HK-2 (cell line): ENCODE data around the gene SLC2A13.

Source experiments
- DNase-seq: peaks from one replicate; pipeline ENCODE4 v3.0.0-alpha.2; 2018; ENCODE audit not compliant: unreplicated experiment

The SLC2A13 gene

GRCh38 chr12:39993268-39993667, 112.6 kb downstream of the SLC2A13 start:
- no peak for DNase-seq

- peak; percentile 26 for DNase-seq
These were observed 115.5 kb downstream of the SLC2A13 start for GRCh38 chr12:39990122-39991101.

- DNase-seq, result no peak
These were observed 116.4 kb downstream of the SLC2A13 start for GRCh38 chr12:39989501-39989900.

DNA sequence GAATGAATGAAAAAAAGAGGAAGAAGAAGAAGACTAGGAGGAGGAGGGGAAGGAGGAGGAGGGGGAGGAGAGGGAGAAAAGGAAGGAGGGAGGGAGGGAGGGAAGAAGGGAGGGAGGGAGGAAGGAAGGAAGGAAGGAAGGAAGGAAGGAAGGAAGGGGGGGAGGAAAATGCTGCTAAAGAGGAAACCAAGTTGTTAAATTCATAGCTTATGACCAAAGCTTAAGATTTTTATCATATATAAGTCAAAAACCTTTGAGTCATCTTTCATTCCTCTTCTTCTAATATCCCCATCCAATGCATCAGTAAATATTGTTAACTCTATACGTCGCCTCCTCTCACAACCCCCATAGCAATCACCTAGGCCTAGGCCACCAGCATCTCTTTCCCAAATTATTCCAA, 117.3 kb downstream of the SLC2A13 start:
- no peak for DNase-seq

DNA sequence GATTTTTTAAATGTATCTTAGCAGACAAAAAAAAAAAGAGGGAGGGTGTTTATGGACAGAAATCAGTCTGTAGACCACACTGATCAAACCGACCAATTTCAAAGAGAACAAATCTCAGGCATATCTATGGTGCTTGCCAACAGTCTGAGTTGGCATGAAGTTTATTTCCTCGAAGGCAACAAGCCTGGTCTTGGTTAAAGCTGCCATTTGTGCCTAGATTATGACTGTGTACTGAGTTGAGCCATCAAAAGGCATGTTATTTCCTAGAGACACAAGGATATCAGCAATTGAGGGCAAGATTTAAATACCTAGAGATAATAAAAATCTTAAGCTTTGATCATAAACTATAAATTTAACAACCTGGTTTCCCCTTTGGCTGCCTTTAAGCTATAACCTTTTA, 119.2 kb downstream of the SLC2A13 start:
- no peak for DNase-seq

DNA sequence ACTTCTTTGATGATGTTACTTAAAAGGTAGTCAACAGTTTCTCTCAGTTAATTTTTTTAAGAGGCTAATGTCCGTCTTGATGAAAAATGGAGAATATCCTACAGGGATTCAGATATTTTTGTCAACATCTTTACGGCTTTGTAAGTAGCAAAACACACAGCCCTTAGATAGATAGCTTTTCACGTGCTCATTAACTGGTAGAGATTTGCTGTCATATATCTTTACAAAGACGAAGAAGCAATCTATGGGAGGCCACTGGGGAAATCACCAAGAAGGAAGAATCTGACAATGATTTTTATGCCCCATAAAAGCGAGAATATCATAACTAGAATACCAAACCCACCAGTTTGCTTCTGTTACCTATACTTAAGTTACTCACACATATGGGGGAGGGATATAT, 121.2 kb downstream of the SLC2A13 start:
- no peak for DNase-seq

DNA sequence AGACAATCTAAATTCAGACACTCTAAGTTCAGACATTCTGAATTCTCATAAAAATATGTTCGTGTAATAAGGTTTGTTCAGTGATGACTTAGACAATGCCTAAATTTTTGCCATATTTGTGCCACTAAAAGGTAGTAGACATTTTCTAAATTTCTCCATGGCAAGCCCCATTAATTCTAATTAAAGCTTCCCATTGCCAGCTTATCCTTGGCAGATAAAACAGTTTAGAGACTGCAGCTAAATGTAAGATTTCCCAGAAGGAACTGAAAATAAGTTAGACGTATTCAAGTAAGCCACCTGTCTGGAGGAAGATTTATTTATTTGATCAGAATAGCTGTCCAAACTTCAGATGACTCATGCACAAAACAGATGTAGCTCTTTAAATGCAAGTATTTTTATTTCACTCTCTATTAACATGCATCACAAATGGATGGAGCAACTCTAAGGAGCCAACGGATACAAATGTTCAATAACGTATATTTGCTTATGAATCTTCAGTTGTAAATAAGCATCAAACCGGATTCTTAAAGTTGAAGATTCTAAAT, 130.4 kb downstream of the SLC2A13 start:
- DNase-seq, result no peak

DNA sequence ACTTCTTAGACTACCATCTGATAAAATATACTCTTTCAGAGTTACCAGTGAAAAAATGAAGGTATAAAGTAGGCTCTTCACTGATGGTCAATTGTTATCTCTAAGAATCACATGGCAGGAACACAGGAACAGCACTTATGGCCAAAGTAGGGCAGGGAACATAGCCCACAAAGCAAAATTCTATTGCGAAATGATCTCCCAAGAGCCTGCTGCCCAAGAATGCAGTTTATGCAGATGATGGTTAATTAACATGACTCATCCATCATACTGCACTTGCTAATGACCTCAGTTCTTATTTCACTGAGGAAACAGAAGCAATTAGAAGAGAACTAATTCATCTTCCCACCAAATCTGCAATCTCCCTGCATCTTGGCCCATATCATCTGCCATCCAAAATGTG, 133.8 kb downstream of the SLC2A13 start:
- no peak for DNase-seq

DNA sequence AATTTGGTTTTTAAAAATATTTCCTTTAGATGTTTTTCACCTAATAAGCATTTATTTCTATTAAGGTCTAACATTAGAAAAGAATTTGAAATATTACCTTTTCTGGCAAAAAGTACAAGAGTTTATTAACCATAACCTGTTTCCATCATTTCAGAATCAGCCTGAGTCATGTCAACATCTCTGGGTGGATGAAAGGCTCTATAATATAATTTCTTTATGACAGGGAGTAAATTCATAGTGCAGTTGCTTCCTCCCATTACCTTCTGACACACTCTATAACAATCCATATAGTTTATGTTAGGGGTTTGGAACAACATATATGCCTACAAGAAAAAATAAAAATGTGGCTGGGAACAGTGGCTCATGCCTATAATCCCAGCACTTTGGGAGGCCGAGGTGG, 134.5 kb downstream of the SLC2A13 start:
- DNase-seq, result no peak

- DNase-seq, result no peak
These were observed 139.2 kb downstream of the SLC2A13 start for GRCh38 chr12:39966721-39967120.

GRCh38 chr12:39966256-39966655, 139.6 kb downstream of the SLC2A13 start:
- no peak for DNase-seq

GRCh38 chr12:39959467-39959866, 146.4 kb downstream of the SLC2A13 start:
- DNase-seq, result no peak

DNA sequence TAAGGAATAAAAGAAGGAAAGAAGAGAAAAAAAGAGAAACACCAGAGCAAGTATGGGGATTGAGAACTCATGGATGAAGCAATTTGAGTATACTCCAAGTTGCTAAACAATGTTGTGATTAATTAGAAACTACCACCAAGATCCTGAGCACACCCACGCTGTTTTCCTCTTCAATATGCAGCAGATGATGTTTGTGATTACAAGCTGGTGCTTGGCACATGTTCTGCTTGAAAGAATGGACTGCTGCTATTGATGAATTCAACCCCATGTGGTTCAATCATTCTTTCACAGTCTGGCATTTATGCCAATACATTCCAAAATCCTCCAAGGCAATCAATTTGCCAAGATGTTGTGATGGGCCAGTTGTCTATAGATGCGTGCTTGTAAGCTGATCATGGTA, 146.8 kb downstream of the SLC2A13 start:
- DNase-seq, result no peak

DNA sequence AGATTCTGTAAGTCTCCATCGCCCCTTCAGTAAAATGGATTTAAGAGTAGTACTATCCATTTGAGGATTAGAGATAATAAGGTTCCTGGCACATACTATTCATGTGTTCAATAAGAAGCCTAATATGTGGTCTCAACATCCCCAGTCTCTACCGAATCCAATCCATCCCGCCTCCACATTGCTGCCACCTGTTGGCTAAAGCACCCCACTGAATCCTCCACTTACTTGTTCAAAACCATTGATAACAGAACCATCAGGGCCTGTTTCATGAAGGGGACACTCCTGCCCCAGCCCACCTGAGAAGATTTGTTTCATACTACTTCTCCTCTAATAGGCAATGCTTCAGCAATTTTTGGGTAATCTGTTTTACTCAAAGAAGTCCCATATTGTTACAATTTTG, 147.5 kb downstream of the SLC2A13 start:
- DNase-seq, result no peak

DNA sequence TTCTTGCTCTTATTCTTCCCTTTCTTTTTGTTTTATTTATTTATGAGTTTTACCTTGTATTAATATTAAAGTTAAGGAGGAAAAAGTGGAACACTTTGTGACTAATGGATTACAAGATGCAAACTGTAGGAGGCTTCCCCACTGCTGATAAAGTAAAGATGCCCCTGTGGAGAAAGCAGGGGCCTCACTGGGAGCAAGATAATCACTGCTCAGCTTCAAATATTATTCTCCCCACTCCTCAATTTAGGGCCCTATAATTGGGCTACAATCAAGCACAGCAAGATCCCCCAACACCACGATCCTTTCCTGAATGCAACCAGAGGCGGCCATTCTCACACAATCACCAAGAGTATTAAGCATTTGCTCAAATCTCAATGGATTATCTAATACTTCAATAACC, 149.2 kb downstream of the SLC2A13 start:
- no peak for DNase-seq

- peak; percentile 5 for DNase-seq
These were observed 159.3 kb downstream of the SLC2A13 start for GRCh38 chr12:39946361-39947280.

DNA sequence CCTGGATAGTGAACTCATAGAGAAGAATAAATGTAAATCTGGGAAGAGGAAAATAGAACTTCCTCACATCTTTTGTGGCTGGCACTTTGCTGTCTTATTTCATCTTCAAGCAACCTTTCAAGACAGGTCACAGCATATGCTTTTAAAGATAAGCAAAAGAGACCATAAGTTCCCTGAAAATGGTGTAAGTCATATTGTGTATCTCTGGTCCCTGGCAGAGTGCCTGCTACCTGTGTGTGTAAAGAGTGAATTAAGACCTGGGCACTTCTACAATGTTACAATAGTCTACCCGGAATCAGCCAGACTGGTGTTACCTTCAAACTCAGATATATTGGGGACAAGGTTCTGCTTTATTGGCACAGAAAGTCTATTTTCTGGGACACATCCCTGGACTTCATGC, 168.8 kb downstream of the SLC2A13 start:
- no peak for DNase-seq

- no peak for DNase-seq
These were observed 170.0 kb downstream of the SLC2A13 start for GRCh38 chr12:39935839-39936238.

DNA sequence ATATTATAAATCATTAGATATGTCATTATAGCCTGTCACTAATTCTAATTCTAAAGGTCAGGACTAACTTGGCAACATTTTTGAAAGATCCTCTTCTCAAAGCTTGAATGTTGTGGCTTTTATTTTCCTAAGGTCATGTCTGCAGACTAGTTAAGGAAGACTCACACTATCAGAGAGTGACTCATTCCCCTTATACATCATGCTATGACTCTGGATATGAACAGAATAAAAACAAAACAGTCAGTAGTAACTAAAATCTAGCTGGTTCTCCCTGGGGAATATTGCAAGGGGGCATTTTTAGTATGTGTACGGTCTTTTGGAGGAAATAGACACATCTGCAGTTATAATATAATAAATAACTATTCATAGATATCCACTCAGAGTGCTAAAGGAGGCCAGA, 170.6 kb downstream of the SLC2A13 start:
- DNase-seq, result no peak

DNA sequence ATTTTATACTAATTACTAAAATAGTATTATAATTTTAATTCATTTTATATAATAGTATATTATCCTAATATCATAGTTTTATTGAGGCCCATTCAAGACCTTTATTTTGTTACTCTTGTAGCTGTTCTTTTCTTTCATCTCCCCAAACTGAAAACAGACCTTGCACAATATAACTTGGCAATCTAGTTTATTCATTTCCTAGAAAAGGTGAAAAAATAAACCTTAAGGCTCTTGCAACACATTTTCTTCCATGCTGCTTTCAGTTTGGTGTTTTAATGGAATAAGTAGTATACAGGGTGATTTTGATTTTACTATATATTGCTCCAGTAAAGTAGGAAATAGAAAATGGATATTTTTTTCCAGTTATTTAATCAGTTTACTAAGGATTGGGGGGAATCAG, 174.0 kb downstream of the SLC2A13 start:
- DNase-seq, result no peak

DNA sequence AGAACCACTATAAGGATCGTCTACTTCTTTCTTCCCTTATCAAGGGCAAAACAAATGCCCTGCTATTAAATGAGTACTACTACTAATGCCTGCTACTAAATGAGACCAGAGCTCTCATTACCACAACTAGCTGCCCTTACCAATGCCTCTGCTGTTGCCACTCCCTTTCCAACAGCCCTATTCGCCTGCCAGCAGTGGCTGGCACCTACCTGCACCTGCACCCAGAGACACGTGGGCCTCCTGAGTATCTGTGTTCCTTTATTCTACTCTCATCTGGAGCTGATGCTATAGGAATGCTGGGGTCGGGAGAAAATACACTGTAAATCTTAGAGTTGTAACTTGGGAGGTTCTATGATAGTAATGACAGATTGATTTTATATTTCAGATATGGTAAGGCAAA, 174.7 kb downstream of the SLC2A13 start:
- DNase-seq, result no peak

GRCh38 chr12:39930101-39930500, 175.8 kb downstream of the SLC2A13 start:
- no peak for DNase-seq
